WTC11 (cell line): Measurements from ENCODE around the gene FAM136A. TPM values are rescaled to one million over a fixed set of nuclear protein-coding genes. Genes with fewer than 3 reads are reported as not detected.

Experiments used
- ATAC-seq: fragments of 200-7000 bp; cut with Tn5 transposase; 2 replicates; pipeline ENCODE4 v1.10.0; 2021; ENCODE audit warnings: mild to moderate bottlenecking, moderate library complexity
- CTCF ChIA-PET: fragments of 300-600 bp; sonication (Branson Sonifier 250); formaldehyde crosslinking; loops from one replicate; lab custom pipeline; 2021; ENCODE audit warnings: antibody characterized with exemption; lab: Charles Lee
- POLR2A ChIA-PET: fragments of 350-600 bp; sonication (Branson Sonifier 250); formaldehyde crosslinking; loops from one replicate; lab custom pipeline; 2021; ENCODE audit warnings: antibody characterized with exemption; lab: Charles Lee
- DNase-seq: peaks from one replicate; pipeline ENCODE4 v3.0.0; 2021; ENCODE audit warnings: low spot score
- H3K27ac Mint-ChIP-seq: 2 replicates; pipeline ENCODE4 v1.8.0; 2021; ENCODE audit warnings: mixed read lengths
- H3K27me3 Mint-ChIP-seq: 2 replicates; pipeline ENCODE4 v1.8.0; 2021; ENCODE audit warnings: low read depth, mild to moderate bottlenecking, moderate library complexity, mixed read lengths
- H3K36me3 Mint-ChIP-seq: 2 replicates; pipeline ENCODE4 v1.8.0; 2021; ENCODE audit warnings: mixed read lengths
- H3K4me1 Mint-ChIP-seq: 2 replicates; pipeline ENCODE4 v1.8.0; 2022; ENCODE audit warnings: mixed read lengths
- H3K4me3 Mint-ChIP-seq: 2 replicates; pipeline ENCODE4 v1.8.0; 2021; ENCODE audit warnings: mild to moderate bottlenecking, moderate library complexity, mixed read lengths
- H3K9me3 Mint-ChIP-seq: 2 replicates; pipeline ENCODE4 v1.8.0; 2021; ENCODE audit warnings: mixed read lengths
- CREB1 ChIP-seq: sonication (generic); formaldehyde crosslinking; IDR thresholded peaks from 2 replicates; pipeline ENCODE4 v1.8.0; 2023; ENCODE audit warnings: mild to moderate bottlenecking, missing genetic modification reagents
- ELF4 ChIP-seq: sonication (generic); formaldehyde crosslinking; IDR thresholded peaks from 2 replicates; pipeline ENCODE4 v1.8.1; 2022; ENCODE audit warnings: low read depth, mild to moderate bottlenecking, moderate library complexity, missing genetic modification reagents
- GTF2I ChIP-seq: fragments of 250-450 bp; sonication (Bioruptor Pico); conservative IDR thresholded peaks from 2 replicates; pipeline ENCODE4 v1.4.0; 2021; ENCODE audit warnings: mild to moderate bottlenecking
- IRF1 ChIP-seq: sonication (generic); formaldehyde crosslinking; IDR thresholded peaks from 2 replicates; pipeline ENCODE4 v1.8.0; 2023; ENCODE audit warnings: missing genetic modification reagents
- NFE2L1 ChIP-seq: sonication (generic); formaldehyde crosslinking; IDR thresholded peaks from 2 replicates; pipeline ENCODE4 v1.8.1; 2023; ENCODE audit warnings: missing genetic modification reagents
- NR1H2 ChIP-seq: sonication (generic); formaldehyde crosslinking; IDR thresholded peaks from 2 replicates; pipeline ENCODE4 v1.9.0; 2021; ENCODE audit warnings: mild to moderate bottlenecking, moderate library complexity, missing genetic modification reagents
- NR3C1 ChIP-seq: sonication (generic); formaldehyde crosslinking; conservative IDR thresholded peaks from 2 replicates; pipeline ENCODE4 v1.8.1; 2023; ENCODE audit warnings: low read depth, mild to moderate bottlenecking, missing genetic modification reagents
- TP53 ChIP-seq: sonication (generic); formaldehyde crosslinking; IDR thresholded peaks from 2 replicates; pipeline ENCODE4 v1.8.1; 2023; ENCODE audit warnings: mild to moderate bottlenecking, missing genetic modification reagents
- ZNF138 ChIP-seq: sonication (generic); formaldehyde crosslinking; conservative IDR thresholded peaks from 2 replicates; pipeline ENCODE4 v1.8.1; 2022; ENCODE audit warnings: mild to moderate bottlenecking, moderate library complexity, missing genetic modification reagents
- ZNF263 ChIP-seq: sonication (generic); formaldehyde crosslinking; IDR thresholded peaks from 2 replicates; pipeline ENCODE4 v1.8.1; 2022; ENCODE audit warnings: low read depth, mild to moderate bottlenecking, moderate library complexity, missing genetic modification reagents
- ZNF416 ChIP-seq: fragments of 250-450 bp; sonication (Bioruptor Pico); IDR thresholded peaks from 2 replicates; pipeline ENCODE4 v1.9.0; 2021; ENCODE audit warnings: mild to moderate bottlenecking, inconsistent platforms
- total RNA-seq: library from RNA; stranded (reverse); gene quantifications from 3 replicates; pipeline ENCODE4 v1.2.3, GENCODE V29; 2021
- TF ChIP-seq, protein P1 (sequence below): sonication (generic); formaldehyde crosslinking; IDR thresholded peaks from 2 replicates; pipeline ENCODE4 v1.8.1; 2022; ENCODE audit warnings: missing genetic modification reagents, borderline replicate concordance
- TF ChIP-seq, protein P2 (sequence below): sonication (generic); formaldehyde crosslinking; IDR thresholded peaks from 2 replicates; pipeline ENCODE4 v1.8.1; 2022; ENCODE audit warnings: low read depth, mild to moderate bottlenecking, moderate library complexity, missing genetic modification reagents, borderline replicate concordance
- TF ChIP-seq, protein P3 (sequence below): fragments of 250-450 bp; sonication (Bioruptor Pico); IDR thresholded peaks from 2 replicates; pipeline ENCODE4 v1.9.0; 2021; ENCODE audit warnings: mild to moderate bottlenecking
- TF ChIP-seq, protein P4 (sequence below): sonication (generic); formaldehyde crosslinking; IDR thresholded peaks from 2 replicates; pipeline ENCODE4 v1.8.0; 2023; ENCODE audit warnings: mild to moderate bottlenecking, missing genetic modification reagents
- TF ChIP-seq, protein P5 (sequence below): sonication (generic); formaldehyde crosslinking; IDR thresholded peaks from 2 replicates; pipeline ENCODE4 v1.8.0; 2022; ENCODE audit warnings: missing genetic modification reagents

The FAM136A gene
- total RNA-seq, 1 experiment from 2014 or later, result 83.9 TPM

DNA sequence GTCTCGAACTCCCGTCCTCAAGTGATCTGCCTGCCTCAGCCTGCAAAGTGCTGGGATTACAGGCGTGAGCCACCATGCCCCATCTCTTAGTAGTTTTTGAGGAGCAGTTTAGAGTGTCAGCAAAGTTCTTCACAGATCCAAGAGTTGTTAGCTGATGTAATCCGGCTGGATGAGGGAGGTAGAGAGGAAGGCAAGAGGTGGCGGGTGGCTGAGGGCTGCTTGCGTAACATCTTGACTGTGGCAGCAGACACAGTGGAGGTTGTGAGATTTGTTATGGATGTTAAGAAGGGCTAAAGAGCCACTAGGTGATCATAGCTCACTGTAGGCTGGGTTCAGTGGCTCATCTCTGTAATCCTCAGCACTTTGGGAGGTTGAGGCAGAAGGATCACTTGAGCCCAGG lies 19.5 kb upstream of the FAM136A start (continued):
- TF ChIP-seq, protein P1, sequence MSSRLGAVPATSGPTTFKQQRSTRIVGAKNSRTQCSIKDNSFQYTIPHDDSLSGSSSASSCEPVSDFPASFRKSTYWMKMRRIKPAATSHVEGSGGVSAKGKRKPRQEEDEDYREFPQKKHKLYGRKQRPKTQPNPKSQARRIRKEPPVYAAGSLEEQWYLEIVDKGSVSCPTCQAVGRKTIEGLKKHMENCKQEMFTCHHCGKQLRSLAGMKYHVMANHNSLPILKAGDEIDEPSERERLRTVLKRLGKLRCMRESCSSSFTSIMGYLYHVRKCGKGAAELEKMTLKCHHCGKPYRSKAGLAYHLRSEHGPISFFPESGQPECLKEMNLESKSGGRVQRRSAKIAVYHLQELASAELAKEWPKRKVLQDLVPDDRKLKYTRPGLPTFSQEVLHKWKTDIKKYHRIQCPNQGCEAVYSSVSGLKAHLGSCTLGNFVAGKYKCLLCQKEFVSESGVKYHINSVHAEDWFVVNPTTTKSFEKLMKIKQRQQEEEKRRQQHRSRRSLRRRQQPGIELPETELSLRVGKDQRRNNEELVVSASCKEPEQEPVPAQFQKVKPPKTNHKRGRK (CRISPR knock-in tag), result no peak
- TF ChIP-seq, protein P2, sequence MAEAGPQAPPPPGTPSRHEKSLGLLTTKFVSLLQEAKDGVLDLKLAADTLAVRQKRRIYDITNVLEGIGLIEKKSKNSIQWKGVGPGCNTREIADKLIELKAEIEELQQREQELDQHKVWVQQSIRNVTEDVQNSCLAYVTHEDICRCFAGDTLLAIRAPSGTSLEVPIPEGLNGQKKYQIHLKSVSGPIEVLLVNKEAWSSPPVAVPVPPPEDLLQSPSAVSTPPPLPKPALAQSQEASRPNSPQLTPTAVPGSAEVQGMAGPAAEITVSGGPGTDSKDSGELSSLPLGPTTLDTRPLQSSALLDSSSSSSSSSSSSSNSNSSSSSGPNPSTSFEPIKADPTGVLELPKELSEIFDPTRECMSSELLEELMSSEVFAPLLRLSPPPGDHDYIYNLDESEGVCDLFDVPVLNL (CRISPR knock-in tag), result no peak
- TF ChIP-seq ELF4 (no peak), ZNF263 (no peak), IRF1 (CRISPR knock-in tag) (no peak), NR1H2 (no peak), CREB1 (no peak), TP53 (no peak), NR3C1 (CRISPR knock-in tag) (no peak)
- TF ChIP-seq, protein P3, sequence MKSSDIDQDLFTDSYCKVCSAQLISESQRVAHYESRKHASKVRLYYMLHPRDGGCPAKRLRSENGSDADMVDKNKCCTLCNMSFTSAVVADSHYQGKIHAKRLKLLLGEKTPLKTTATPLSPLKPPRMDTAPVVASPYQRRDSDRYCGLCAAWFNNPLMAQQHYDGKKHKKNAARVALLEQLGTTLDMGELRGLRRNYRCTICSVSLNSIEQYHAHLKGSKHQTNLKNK (CRISPR knock-in tag), result no peak

DNA sequence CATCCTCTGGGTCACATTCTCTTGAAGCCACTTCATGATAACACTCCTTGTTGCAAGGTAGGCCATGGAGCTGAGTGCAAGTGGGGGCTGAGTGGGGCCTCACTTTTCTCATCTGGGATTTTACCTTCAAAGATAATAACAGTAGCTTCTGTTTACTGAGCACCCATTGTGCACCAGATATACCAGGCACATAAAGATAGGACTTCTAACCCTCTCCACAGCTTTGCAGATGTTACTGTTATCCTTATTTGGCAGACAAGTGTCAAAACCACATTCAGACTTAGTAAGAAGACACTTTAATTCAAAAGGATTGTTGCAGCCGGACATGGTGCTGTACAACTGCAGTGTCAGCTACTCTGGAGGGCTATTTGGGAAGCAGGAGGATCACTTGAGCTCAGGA lies 12.8 kb upstream of the FAM136A start:
- Mint-ChIP-seq H3K27me3 (peaks cover 38% of the 10 kb centered on the region), H3K4me3 (no peak overlapping the region), H3K9me3 (no peaks in the 10 kb centered on the region), H3K36me3 (no peaks in the 10 kb centered on the region), H3K27ac (no peak overlapping the region), H3K4me1 (no peaks in the 10 kb centered on the region)
- no peak for ATAC-seq
- no peak for DNase-seq
- CTCF ChIA-PET, result interaction anchor here (1.3 to 2.0 kb wide), 2 partner anchors 10 to 303 kb away, joined by 6 to 11 read pairs; no protein-coding TSS in a partner anchor
- POLR2A ChIA-PET, result no interaction called here
- TF ChIP-seq ZNF138 (CRISPR knock-in tag) (no peak), ZNF416 (CRISPR knock-in tag) (no peak), NFE2L1 (CRISPR knock-in tag) (no peak), GTF2I (CRISPR knock-in tag) (no peak)
- TF ChIP-seq, protein P4, sequence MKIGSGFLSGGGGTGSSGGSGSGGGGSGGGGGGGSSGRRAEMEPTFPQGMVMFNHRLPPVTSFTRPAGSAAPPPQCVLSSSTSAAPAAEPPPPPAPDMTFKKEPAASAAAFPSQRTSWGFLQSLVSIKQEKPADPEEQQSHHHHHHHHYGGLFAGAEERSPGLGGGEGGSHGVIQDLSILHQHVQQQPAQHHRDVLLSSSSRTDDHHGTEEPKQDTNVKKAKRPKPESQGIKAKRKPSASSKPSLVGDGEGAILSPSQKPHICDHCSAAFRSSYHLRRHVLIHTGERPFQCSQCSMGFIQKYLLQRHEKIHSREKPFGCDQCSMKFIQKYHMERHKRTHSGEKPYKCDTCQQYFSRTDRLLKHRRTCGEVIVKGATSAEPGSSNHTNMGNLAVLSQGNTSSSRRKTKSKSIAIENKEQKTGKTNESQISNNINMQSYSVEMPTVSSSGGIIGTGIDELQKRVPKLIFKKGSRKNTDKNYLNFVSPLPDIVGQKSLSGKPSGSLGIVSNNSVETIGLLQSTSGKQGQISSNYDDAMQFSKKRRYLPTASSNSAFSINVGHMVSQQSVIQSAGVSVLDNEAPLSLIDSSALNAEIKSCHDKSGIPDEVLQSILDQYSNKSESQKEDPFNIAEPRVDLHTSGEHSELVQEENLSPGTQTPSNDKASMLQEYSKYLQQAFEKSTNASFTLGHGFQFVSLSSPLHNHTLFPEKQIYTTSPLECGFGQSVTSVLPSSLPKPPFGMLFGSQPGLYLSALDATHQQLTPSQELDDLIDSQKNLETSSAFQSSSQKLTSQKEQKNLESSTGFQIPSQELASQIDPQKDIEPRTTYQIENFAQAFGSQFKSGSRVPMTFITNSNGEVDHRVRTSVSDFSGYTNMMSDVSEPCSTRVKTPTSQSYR (CRISPR knock-in tag), result no peak
- TF ChIP-seq, protein P5, sequence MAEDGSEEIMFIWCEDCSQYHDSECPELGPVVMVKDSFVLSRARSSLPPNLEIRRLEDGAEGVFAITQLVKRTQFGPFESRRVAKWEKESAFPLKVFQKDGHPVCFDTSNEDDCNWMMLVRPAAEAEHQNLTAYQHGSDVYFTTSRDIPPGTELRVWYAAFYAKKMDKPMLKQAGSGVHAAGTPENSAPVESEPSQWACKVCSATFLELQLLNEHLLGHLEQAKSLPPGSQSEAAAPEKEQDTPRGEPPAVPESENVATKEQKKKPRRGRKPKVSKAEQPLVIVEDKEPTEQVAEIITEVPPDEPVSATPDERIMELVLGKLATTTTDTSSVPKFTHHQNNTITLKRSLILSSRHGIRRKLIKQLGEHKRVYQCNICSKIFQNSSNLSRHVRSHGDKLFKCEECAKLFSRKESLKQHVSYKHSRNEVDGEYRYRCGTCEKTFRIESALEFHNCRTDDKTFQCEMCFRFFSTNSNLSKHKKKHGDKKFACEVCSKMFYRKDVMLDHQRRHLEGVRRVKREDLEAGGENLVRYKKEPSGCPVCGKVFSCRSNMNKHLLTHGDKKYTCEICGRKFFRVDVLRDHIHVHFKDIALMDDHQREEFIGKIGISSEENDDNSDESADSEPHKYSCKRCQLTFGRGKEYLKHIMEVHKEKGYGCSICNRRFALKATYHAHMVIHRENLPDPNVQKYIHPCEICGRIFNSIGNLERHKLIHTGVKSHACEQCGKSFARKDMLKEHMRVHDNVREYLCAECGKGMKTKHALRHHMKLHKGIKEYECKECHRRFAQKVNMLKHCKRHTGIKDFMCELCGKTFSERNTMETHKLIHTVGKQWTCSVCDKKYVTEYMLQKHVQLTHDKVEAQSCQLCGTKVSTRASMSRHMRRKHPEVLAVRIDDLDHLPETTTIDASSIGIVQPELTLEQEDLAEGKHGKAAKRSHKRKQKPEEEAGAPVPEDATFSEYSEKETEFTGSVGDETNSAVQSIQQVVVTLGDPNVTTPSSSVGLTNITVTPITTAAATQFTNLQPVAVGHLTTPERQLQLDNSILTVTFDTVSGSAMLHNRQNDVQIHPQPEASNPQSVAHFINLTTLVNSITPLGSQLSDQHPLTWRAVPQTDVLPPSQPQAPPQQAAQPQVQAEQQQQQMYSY (CRISPR knock-in tag), result no peak
